Stromal cell of bone marrow (primary cell): Measurements from ENCODE around the gene NLRP7.

Source experiments
- DNase-seq: peaks from one replicate; pipeline ENCODE4 v3.0.0-alpha.2; 2012; ENCODE audit warnings: low read depth

Gene NLRP7

DNA sequence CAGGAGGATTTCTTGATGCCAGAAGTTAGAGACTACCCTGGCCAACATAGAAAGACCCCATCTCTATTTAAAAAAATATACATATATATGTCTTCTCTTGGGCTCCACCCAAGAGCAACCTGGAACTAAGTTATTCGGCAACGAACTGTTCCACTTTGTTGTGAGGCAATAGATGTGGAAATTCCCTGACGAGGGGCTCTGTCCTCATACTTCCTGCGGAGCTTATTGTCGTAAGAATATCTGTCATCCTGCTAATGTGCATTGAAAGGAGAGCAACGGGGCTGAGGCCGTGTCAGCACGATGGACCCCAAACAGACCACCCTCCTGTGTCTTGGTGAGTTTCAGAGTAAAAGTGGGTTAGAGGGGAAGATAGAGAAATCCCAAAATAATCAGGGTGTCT is 73.3 kb downstream of the NLRP7 start, which contains the start of gene FCAR:
FCAR (plus strand) TSS at position 246 of the 400 bp plus-strand sequence; CDS start at position 301, 55 bp downstream.
- DNase-seq, result no peak
